Measurements from ENCODE around the gene DNALI1. TPM values are rescaled to one million over a fixed set of nuclear protein-coding genes. Genes with fewer than 3 reads are reported as not detected.

Gene DNALI1
- total and polyA plus RNA-seq, 2 of the 8 experiments (the other 6 are each of a cell fraction or from before 2014, with no cell fraction given) = 8.9 to 11.3 TPM

GRCh38 chr1:37557402-37557801, 662 bp downstream of the DNALI1 start:
- H2BK120ac ChIP-seq (replicated peaks; ENCODE audit: low read depth, low read length) = no peak overlapping the region
- H3K79me1 ChIP-seq (ENCODE audit: low read depth, low read length) = peaks cover 4% of the 10 kb centered on the region; the same call in 1 of the 2 replicates
- peaks cover 6% of the 10 kb centered on the region; the same call in 1 of the 2 replicates for H3K23me2 ChIP-seq (ENCODE audit: low read depth, low read length)
- peaks cover 8 to 15% of the 10 kb centered on the region in 2 experiments; a peak in 3 of 4 replicates for H3K79me2 ChIP-seq (ENCODE audit: control insufficient read depth in 1 of 2, insufficient read depth in 2 of 2, low read length in 2 of 2)
- FAIRE-seq (no peak), DNase-seq (ENCODE audit: low read depth in 1 of 2, low spot score in 2 of 2) (no peak)
- no peak overlapping the region for H2BK15ac ChIP-seq (ENCODE audit: low read length)
- peaks cover 0 to 7% of the 10 kb centered on the region in 2 experiments for H4K20me1 ChIP-seq (replicated peaks in 1 of 2; ENCODE audit: control insufficient read depth in 1 of 2, insufficient read depth in 2 of 2, low read length in 2 of 2)
- H3K4ac ChIP-seq (replicated peaks; ENCODE audit: insufficient read length, low read depth, low read length) = no peak overlapping the region
- H4K5ac ChIP-seq (ENCODE audit: insufficient read length, low read depth, low read length) = no peak overlapping the region
- H3K4me1 ChIP-seq (replicated peaks in 1 of 4; ENCODE audit: control insufficient read depth in 3 of 4, insufficient read depth in 4 of 4, low read length in 3 of 4) = peaks cover 3 to 13% (median 5%) of the 10 kb centered on the region in 4 experiments
- 88% methylated on average over 3 of the region's 3 CpGs; no CpG with 5 or more reads in 1 of the 2 experiments for WGBS, 2 experiments (ENCODE audit: extremely low coverage in 1 of 2, insufficient coverage in 1 of 2, insufficient read length in 1 of 2, insufficient replicate concordance in 2 of 2, low coverage in 1 of 2, low lambda C conversion rate in 2 of 2, missing lambda C conversion rate in 1 of 2)
- peak overlapping the region; percentile 31; the same call in 1 of the 2 replicates for H2AFZ ChIP-seq (ENCODE audit: low read length)
- H3K4me3 ChIP-seq (ENCODE audit: extremely low read depth in 1 of 4, insufficient read depth in 2 of 4, low read depth in 3 of 4, low read length in 4 of 4) = peak overlapping the region; percentile 53 to 68 (median 61); a peak in 7 of 8 replicates
- no peak overlapping the region for H3K56ac ChIP-seq (replicated peaks; ENCODE audit: insufficient read length, low read depth, low read length)
- H3K27ac ChIP-seq (ENCODE audit: low read depth, low read length) = peak overlapping the region; percentile 11; the same call in 1 of the 2 replicates
- ChIA-PET POLR2A (ENCODE audit: partially characterized antibody) (interaction anchor here (1.0 to 1.4 kb wide), 3 partner anchors 30 to 82 kb away, joined by 3 to 4 read pairs (median 3); no protein-coding TSS in a partner anchor), CTCF (ENCODE audit: partially characterized antibody) (interaction anchor here (0.6 to 1.9 kb wide), 2 partner anchors 43 to 231 kb away, joined by 3 to 6 read pairs; partner anchors contain the start of gene MEAF6)
- peak overlapping the region; percentile 80 to 89 for H3K4me2 ChIP-seq (ENCODE audit: insufficient read depth in 1 of 2, low read depth in 2 of 2, low read length in 2 of 2)
- peak overlapping the region; percentile 55; the same call in 1 of the 2 replicates for H2BK12ac ChIP-seq (ENCODE audit: low read depth, low read length)
- H3K27me3 ChIP-seq (replicated peaks in 1 of 4; ENCODE audit: control insufficient read depth in 3 of 4, extremely low read depth in 1 of 4, insufficient read depth in 3 of 4, low read length in 3 of 4) = no peaks in the 10 kb centered on the region
- H4K91ac ChIP-seq (replicated peaks; ENCODE audit: insufficient read length, low read length) = no peak overlapping the region
- H3K9me3 ChIP-seq (ENCODE audit: insufficient read depth in 2 of 2, low read depth in 1 of 2, low read length in 1 of 2) = 0 out of 4 replicates have a peak, but pooled peaks cover 0 to 2% of the 10 kb centered on the region in 2 experiments
- peak overlapping the region; percentile 10; the same call in 1 of the 2 replicates for H2AK5ac ChIP-seq (ENCODE audit: low read depth, low read length)
- peak overlapping the region in 3 of 4 experiments; percentile 41 to 73 (median 71); a peak in 3 of 7 replicates for H3K9ac ChIP-seq (replicated peaks in 1 of 4; ENCODE audit: extremely low read depth in 1 of 4, low read depth in 3 of 4, low read length in 3 of 4)
- H2BK20ac ChIP-seq (ENCODE audit: low read length) = no peak overlapping the region
- H3K18ac ChIP-seq (ENCODE audit: extremely low read depth, low read length) = no peak overlapping the region; the same call in 1 of the 2 replicates
- H4K8ac ChIP-seq (ENCODE audit: extremely low read depth, insufficient read depth, low read length) = peak overlapping the region; percentile 84
- H3K14ac ChIP-seq (ENCODE audit: insufficient read length) = no peak overlapping the region
- H2BK5ac ChIP-seq (ENCODE audit: low read depth, low read length) = no peak overlapping the region
- TF ChIP-seq POLR2A (IDR thresholded peaks at IDR 0.05; ENCODE audit: control extremely low read depth in 1 of 2, low read depth in 2 of 2, low read length in 2 of 2) (0 out of 3 replicates have a peak, but pooled peaks of 1 of the 2 experiments have one; percentile 23), CBX8 (IDR thresholded peaks at IDR 0.05; ENCODE audit: borderline replicate concordance, low read depth, low read length) (no peak), USF2 (IDR thresholded peaks at IDR 0.05; ENCODE audit: low read length) (no peak)
- no peak overlapping the region for H3K23ac ChIP-seq (ENCODE audit: insufficient read length)
- H3K36me3 ChIP-seq (ENCODE audit: control insufficient read depth in 2 of 4, insufficient read depth in 4 of 4, low read length in 3 of 4) = no peaks in the 10 kb centered on the region; a peak in 1 of 8 replicates
